NOMO-1 treated with dmso at 0.1 percent for 144 hours (cell line): Measurements from ENCODE around the gene RDH5.
"Not testable (repeated sequence)": the region's sequence is repeated elsewhere in the genome, so short reads cannot be mapped to it uniquely, and the experiment has no call there.

Source experiments
- DNase-seq: peaks from one replicate; lab custom pipeline; 2025; ENCODE audit not compliant: unreplicated experiment; lab: John Stamatoyannopoulos, UW

RDH5 gene

GRCh38 chr12:55744340-55745030 is 24.3 kb downstream of the RDH5 start:
- no peak for DNase-seq

- DNase-seq, result no peak
Observed at GRCh38 chr12:55745361-55746173, 25.4 kb downstream of the RDH5 start.

- no peak for DNase-seq
Observed at GRCh38 chr12:55746174-55746912, 26.1 kb downstream of the RDH5 start.

GRCh38 chr12:55746913-55747231 is 26.7 kb downstream of the RDH5 start:
- DNase-seq, result no peak

- no peak for DNase-seq
Observed at GRCh38 chr12:55748230-55748993, 28.2 kb downstream of the RDH5 start.

GRCh38 chr12:55755246-55755645 is 35.1 kb downstream of the RDH5 start:
- no peak for DNase-seq

GRCh38 chr12:55757701-55758100 is 37.5 kb downstream of the RDH5 start:
- no peak for DNase-seq

- not testable (repeated sequence) for DNase-seq
Observed at GRCh38 chr12:55758575-55758974, 38.4 kb downstream of the RDH5 start.

GRCh38 chr12:55760663-55761062 is 40.5 kb downstream of the RDH5 start:
- no peak for DNase-seq

GRCh38 chr12:55762646-55763045 is 42.5 kb downstream of the RDH5 start:
- DNase-seq, result no peak

- DNase-seq, result no peak
Observed at GRCh38 chr12:55765736-55766290, 45.6 kb downstream of the RDH5 start.

GRCh38 chr12:55767156-55767555 is 47.0 kb downstream of the RDH5 start:
- DNase-seq, result no peak

GRCh38 chr12:55771736-55772135 is 51.5 kb downstream of the RDH5 start:
- no peak for DNase-seq
